Mucosa of descending colon (tissue), 3 donors: ENCODE results near the gene TRAPPC8. TPM values are rescaled to one million over a fixed set of nuclear protein-coding genes. Genes with fewer than 3 reads are reported as not detected.
"Not testable (repeated sequence)": the region's sequence is repeated elsewhere in the genome, so short reads cannot be mapped to it uniquely, and the experiment has no call there.

Source experiments
- ATAC-seq: fragments of 200-7000 bp; cut with Tn5 transposase; one replicate; pipeline ENCODE4 v1.9.1; 2020; ENCODE audit warnings: mild to moderate bottlenecking, moderate library complexity
- DNase-seq, 3 donors: peaks; one replicate each; pipeline ENCODE4 v3.0.0-alpha.2; 2020
- H3K36me3 ChIP-seq: fragments of 200-600 bp; one replicate; pipeline ENCODE4 v1.8.0; 2021; ENCODE audit warnings: low read depth, mild to moderate bottlenecking
- H3K4me1 ChIP-seq: fragments of 200-600 bp; one replicate; pipeline ENCODE4 v1.8.0; 2021; ENCODE audit warnings: low read depth, mild to moderate bottlenecking
- H3K4me3 ChIP-seq: fragments of 200-600 bp; one replicate; pipeline ENCODE4 v1.8.0; 2021; ENCODE audit warnings: mild to moderate bottlenecking
- H3K9me3 ChIP-seq: fragments of 200-600 bp; one replicate; pipeline ENCODE4 v1.8.0; 2021; ENCODE audit warnings: mild to moderate bottlenecking
- intact Hi-C, 2 donors: fragments of 100-400 bp; cut with DNase I in 1 of 2; cut with micrococcal nuclease in 1 of 2; formaldehyde crosslinking; loops; one replicate each; pipeline versions ENCODE4 v1.11.0 to v1.11.1; 2022; cut with DNase I, micrococcal nuclease
- total RNA-seq, 3 donors: library from RNA; stranded (reverse); fragmentation: NEBNext Ultra II Directional in 2 of 3; extraction: Animal tissue kit (Norgen Biotek cat#: 25700) in 2 of 3; gene quantifications; one replicate each; pipeline versions ENCODE4 v1.2.1 to v1.2.4, GENCODE V29; 2021 to 2023
- TF ChIP-seq, protein P1 (sequence below): fragments of 200-600 bp; IDR thresholded peaks from one replicate; pipeline ENCODE4 v1.8.0; 2022; ENCODE audit warnings: antibody characterized with exemption, mild to moderate bottlenecking
- donor health status: DM: no; HTN: no; CAD: no; lungs with moderate emphysema.
- donor health status: DM: no; HTN: no; CAD: no.
- donor health status: DM: no; HTN: yes; CAD: no.

The TRAPPC8 gene
- total RNA-seq, 3 donors from 2014 or later, result 42.6 to 51.4 (median 51.2) TPM

- intact Hi-C loops, result loop anchor here in 1 of 2 donors (10.0 kb wide), 1 partner anchor 416 kb away; no protein-coding TSS in a partner anchor
- ATAC-seq (no peak), DNase-seq (no peak)
- Histone ChIP-seq H3K9me3 (peaks cover 20% of the 10 kb centered on the region), H3K4me3 (no peak overlapping the region), H3K4me1 (no peaks in the 10 kb centered on the region), H3K36me3 (no peaks in the 10 kb centered on the region)
- TF ChIP-seq, protein P1, sequence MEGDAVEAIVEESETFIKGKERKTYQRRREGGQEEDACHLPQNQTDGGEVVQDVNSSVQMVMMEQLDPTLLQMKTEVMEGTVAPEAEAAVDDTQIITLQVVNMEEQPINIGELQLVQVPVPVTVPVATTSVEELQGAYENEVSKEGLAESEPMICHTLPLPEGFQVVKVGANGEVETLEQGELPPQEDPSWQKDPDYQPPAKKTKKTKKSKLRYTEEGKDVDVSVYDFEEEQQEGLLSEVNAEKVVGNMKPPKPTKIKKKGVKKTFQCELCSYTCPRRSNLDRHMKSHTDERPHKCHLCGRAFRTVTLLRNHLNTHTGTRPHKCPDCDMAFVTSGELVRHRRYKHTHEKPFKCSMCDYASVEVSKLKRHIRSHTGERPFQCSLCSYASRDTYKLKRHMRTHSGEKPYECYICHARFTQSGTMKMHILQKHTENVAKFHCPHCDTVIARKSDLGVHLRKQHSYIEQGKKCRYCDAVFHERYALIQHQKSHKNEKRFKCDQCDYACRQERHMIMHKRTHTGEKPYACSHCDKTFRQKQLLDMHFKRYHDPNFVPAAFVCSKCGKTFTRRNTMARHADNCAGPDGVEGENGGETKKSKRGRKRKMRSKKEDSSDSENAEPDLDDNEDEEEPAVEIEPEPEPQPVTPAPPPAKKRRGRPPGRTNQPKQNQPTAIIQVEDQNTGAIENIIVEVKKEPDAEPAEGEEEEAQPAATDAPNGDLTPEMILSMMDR, result no peak
Measured at GRCh38 chr18:31970617-31971016, 27.7 kb upstream of the TRAPPC8 start.

DNA sequence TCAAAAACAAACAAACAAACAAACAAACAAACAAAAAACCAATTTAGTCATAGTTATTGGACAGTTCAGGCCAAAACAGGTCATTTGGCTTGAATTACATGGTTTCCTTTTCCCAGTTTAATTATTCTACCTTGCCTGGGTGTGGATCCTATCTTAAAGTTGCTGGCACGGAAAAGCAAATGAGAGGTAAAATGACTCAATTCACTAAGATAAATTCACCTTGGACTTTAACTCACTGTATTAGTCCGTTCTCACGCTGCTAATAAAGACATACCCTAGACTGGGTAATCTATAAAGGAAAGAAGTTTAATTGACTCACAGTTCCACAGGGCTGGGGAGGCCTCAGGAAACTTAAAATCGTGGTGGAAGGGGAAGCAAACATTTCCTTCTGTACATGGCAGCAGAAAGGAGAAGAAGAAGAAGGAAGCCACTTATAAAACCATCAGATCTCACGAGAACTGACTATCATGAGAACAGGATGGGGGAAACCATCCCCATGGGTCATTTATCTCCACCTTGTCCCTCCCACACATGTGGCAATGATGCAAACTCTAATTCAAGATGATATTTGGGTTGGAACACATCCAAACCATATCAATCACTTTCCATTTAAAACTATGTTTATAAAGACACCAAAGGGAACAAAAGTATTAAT lies 22.5 kb upstream of the TRAPPC8 start:
- Histone ChIP-seq H3K9me3 (no peaks in the 10 kb centered on the region), H3K4me1 (no peaks in the 10 kb centered on the region), H3K4me3 (no peak overlapping the region), H3K36me3 (no peaks in the 10 kb centered on the region)
- ATAC-seq, result peak; percentile 17
- TF ChIP-seq, protein P1, result no peak
- no peak for DNase-seq
- intact Hi-C loops, result no loop called here

DNA sequence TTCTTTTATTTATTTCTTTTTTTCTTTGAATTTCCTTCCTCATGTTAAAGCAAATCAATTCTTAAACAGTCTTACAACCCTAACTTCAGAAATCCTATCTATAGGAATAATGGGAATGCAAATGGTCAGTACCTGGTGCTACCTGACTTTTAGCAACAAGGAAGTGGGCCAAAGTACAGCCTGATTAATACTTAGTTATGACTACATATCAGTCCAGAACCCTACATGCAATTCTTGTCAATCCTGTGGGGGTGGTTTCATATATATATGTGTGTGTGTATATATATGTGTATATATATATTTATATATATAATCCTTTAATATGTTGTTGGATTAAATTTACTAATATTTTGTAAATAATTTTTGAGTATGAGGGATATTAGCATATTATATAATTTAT lies 14.8 kb upstream of the TRAPPC8 start:
- intact Hi-C loops, result no loop called here
- H3K4me1 ChIP-seq, result no peaks in the 10 kb centered on the region
- no peak overlapping the region for H3K4me3 ChIP-seq
- no peaks in the 10 kb centered on the region for H3K36me3 ChIP-seq
- TF ChIP-seq, protein P1, result no peak
- ATAC-seq, result no peak
- DNase-seq, result no peak
- H3K9me3 ChIP-seq, result no peaks in the 10 kb centered on the region

GRCh38 chr18:31954349-31954748 lies 11.4 kb upstream of the TRAPPC8 start:
- Histone ChIP-seq H3K4me1 (no peaks in the 10 kb centered on the region), H3K9me3 (no peaks in the 10 kb centered on the region), H3K4me3 (no peak overlapping the region), H3K36me3 (no peaks in the 10 kb centered on the region)
- intact Hi-C loops, result no loop called here
- DNase-seq (peak in 1 of 3 donors; percentile 36), ATAC-seq (peak; percentile 79)
- TF ChIP-seq, protein P1, result no peak

DNA sequence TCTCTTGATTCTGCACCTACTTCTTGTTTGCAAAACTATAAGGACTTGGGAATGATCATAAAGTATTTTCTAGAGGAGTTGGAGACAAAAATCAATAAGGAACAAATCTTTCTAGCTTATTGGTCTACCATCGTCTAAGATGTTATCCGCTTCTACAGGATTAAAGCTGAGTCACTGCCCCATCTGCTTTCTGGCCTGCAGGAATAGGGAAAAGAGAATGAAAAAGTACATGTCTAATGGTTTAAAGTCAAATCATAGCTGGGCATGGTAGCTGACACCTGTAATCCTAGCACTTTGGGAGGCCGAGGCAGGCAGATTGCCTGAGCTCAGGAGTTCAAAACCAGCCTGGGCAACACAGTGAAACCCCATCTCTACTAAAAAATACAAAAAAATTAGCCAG lies 10.8 kb upstream of the TRAPPC8 start:
- H3K4me3 ChIP-seq, intact Hi-C loops, H3K4me1 ChIP-seq, H3K36me3 ChIP-seq, ATAC-seq, DNase-seq, H3K9me3 ChIP-seq: not testable (repeated sequence)

DNA sequence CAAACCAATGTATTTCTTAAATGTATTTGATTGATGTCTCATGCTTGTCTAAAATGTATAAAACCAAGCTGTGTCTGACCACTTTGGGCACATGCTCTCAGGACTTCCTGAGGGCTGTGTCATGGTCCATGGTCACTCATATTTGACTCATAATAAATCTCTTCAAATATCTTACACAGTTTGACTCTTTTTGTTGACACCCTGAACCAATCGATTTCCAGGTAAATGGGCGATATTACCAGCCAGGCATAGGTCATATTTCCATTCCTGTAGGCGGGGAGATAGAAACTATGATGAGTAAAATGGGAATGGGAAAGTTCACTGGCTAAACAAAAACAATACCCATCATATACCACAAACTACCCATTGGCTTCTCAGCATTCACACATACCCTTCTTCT lies 9.3 kb upstream of the TRAPPC8 start:
- TF ChIP-seq, protein P1, result no peak
- no peak overlapping the region for H3K4me3 ChIP-seq
- no peaks in the 10 kb centered on the region for H3K36me3 ChIP-seq
- no peaks in the 10 kb centered on the region for H3K4me1 ChIP-seq
- no peaks in the 10 kb centered on the region for H3K9me3 ChIP-seq
- intact Hi-C loops, result no loop called here
- no peak for DNase-seq
- no peak for ATAC-seq
